ENCODE data around the gene PCMT1.
"Not testable (repeated sequence)": the region's sequence is repeated elsewhere in the genome, so short reads cannot be mapped to it uniquely, and the experiment has no call there.

The PCMT1 gene

GRCh38 chr6:149820506-149820905 is 71.0 kb downstream of the PCMT1 start:
- DNase-seq (ENCODE audit: low spot score), result no peak

- DNase-seq (ENCODE audit: low spot score), result no peak
Measured at GRCh38 chr6:149821492-149821891, 72.0 kb downstream of the PCMT1 start.

GRCh38 chr6:149823013-149823412 is 73.5 kb downstream of the PCMT1 start:
- DNase-seq (ENCODE audit: low spot score), result no peak

GRCh38 chr6:149825292-149825691 is 75.8 kb downstream of the PCMT1 start:
- no peak for DNase-seq (ENCODE audit: low spot score)

DNA sequence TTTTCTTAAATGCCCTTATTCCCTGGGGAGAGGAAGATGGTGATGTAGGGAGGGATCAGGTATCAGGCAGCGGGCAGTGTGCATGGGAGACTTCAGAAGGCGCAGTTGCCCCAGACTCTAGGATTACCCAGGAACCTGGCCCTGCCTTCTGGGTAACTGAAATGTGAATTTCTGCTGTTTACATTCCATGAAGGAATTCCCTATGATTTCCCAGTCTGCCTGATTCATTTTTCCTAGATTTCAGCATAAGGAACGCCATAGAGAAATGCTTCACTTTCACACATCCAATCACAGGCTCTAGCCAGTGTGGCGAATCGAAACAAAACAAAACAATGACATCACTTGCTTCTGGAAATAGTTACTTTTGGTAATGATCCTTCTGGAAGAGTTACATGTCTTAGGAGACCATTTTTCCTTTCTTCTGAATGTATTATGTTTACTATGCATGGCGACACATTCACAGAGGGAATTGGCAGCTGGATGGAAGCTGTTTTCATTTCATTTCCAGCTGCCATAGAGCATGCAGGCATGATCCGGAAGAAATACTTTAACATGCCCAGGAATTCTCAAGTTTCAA is 81.3 kb downstream of the PCMT1 start:
- DNase-seq (ENCODE audit: low spot score), result no peak

- no peak for DNase-seq (ENCODE audit: low spot score)
Measured at GRCh38 chr6:149831308-149831820, 81.8 kb downstream of the PCMT1 start.

GRCh38 chr6:149833651-149834050 is 84.1 kb downstream of the PCMT1 start:
- DNase-seq (ENCODE audit: low spot score), result no peak

DNA sequence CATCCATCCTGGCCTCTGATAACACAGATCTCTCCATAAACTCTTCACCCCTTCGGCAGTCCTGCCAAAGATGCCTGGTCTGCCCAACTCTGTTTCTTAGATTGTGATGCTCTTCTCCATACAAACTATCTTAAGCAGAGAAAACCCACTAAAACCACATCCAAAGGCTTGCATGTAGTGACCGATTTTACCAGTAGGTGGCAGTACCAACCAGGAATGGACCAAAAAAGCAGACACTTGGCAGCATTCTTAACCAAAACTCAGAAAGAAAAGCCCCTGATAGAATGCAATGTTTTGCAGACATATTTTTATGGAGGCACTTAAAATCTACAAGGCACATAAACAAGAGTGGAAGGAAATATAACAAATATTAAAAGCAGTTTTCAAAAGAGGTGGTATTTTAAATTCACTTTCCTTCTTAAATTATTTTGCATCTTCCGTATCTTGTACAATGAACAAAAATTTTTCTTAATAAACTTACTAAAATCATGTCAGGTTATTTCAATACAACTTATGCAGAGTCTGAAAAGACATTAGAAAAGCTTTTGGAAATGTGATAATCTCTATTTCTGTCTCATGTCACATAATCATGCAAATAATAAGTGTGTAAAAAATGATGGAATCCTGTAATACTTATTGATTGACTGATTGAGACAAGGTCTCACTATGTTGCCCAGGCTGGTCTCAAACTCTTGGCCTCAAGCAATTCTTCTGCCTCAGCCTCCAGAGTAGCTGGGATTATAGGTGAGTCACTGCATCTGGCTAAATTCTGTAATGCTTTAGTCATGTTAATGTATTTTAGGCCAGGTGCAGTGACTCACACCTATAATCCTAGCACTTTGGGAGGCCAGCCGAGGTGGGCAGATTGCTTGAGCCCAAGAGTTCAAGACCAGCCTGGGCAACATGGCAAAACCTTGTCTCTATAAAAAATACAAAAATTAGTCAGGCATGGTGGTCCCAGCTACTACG is 85.3 kb downstream of the PCMT1 start:
- DNase-seq (ENCODE audit: low spot score), result peak; percentile 46

GRCh38 chr6:149840345-149841075 is 91.0 kb downstream of the PCMT1 start:
- peak; percentile 30 for DNase-seq (ENCODE audit: low spot score)

- DNase-seq (ENCODE audit: low spot score), result no peak
Measured at GRCh38 chr6:149842331-149842730, 92.8 kb downstream of the PCMT1 start.

GRCh38 chr6:149843051-149843633 is 93.6 kb downstream of the PCMT1 start:
- no peak for DNase-seq (ENCODE audit: low spot score)

DNA sequence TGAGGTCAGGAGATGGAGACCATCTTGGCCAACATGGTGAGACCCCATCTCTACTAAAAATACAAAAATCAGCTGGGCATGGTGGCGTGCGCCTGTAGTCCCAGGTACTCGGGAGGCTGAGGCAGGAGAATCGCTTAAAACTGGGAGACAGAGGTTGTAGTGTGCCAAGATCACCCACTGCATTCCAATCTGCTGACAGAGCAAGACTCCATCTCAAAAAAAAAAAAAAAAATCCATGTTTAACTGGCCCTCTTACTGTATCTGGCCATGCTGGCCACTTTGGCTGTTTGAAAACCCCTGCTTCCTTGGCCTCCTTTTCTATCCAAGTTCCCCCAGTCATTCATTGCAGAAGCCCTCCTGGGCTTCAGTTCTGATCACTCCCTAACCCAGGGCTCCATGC is 94.5 kb downstream of the PCMT1 start:
- DNase-seq (ENCODE audit: low spot score), result not testable (repeated sequence)

DNA sequence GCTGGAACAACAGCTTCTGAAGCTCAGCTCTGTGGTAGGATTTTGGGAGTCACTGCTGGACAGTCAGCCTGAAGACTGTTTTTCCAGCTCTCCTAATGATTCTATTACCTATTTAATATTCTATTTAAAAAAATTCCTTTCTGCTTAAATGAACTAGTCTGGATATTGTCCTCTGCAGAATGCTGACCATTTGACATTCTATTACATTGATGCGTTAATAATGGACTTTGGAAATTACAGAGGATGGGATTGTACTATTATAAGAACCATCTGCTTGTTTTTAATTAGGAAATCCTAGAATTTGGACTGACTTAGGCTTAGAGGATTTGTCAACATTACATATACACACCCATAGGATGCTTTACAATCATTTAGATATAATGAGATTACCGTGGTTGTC is 94.9 kb downstream of the PCMT1 start:
- no peak for DNase-seq (ENCODE audit: low spot score)

GRCh38 chr6:149845549-149845948 is 96.0 kb downstream of the PCMT1 start:
- DNase-seq (ENCODE audit: low spot score), result no peak

- peak; percentile 33 for DNase-seq (ENCODE audit: low spot score)
Measured at GRCh38 chr6:149846321-149846720, 96.8 kb downstream of the PCMT1 start.

DNA sequence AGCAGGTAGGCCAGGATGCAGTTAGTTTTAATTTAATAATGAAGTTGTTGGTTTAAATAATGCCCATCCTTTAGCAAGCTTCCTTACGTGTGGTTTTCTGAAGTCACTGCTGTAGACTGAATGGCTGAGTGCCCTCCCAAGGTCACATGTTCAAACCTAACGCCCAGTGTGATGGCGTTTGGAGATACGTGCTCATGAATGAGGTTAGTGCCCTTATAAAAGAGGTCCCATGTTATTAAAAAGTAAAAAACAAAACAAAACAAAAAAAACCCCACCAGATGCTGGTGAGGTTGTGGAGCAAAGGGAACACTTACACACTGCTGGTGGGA is 98.4 kb downstream of the PCMT1 start:
- DNase-seq (ENCODE audit: low spot score), result no peak

- not testable (repeated sequence) for DNase-seq (ENCODE audit: low spot score)
Measured at GRCh38 chr6:149848343-149848742, 98.8 kb downstream of the PCMT1 start.

- DNase-seq (ENCODE audit: low spot score), result no peak
Measured at GRCh38 chr6:149851461-149852110, 102.0 kb downstream of the PCMT1 start.

- DNase-seq (ENCODE audit: low spot score), result no peak
Measured at GRCh38 chr6:149852180-149852579, 102.6 kb downstream of the PCMT1 start.

DNA sequence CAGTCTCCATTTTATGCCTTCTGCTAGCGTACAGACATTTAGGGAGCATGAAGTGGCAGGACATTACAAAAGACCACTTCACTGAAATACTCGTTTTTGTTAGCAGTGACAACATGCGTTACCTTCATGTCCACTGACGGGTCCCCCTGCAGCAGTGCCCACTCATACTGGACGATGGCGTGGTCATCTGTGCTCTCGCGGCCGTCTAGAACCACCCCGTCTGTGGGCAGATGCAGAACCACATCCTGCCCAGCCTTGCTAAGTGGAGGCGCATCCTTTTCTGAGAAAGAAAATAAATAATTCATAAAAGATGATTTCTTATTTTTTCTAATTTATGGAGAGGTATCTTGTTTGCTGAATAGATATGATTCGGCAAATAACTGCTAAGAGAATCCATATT is 103.3 kb downstream of the PCMT1 start:
- DNase-seq (ENCODE audit: low spot score), result no peak

GRCh38 chr6:149854017-149854416 is 104.5 kb downstream of the PCMT1 start:
- DNase-seq (ENCODE audit: low spot score), result not testable (repeated sequence)

All from SK-N-DZ (cell line).